ENCODE data around the gene TMEM106C. TPM values are rescaled to one million over a fixed set of nuclear protein-coding genes. Genes with fewer than 3 reads are reported as not detected.

The TMEM106C gene
- polyA plus RNA-seq, 1 donor from 2014 or later = 290 TPM

DNA sequence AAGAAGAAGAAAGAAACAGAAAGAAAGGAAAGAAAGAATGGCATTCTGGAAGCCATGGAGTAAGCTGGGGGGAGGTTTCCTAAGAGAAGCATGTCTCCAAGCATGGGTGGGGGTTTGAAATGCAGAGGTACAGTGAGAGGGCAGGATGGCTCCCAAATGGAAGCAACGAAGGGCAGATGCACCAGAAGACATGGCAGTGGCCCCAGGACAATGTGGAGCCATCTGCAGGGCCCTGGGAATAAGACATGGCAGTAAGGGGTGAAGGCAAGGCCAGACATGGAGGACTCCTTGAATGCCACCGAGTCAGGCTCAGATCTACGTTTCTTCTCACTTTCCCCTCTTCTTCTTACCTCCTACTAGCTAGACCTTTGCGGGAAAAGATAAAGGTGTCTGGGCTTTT, 45.6 kb downstream of the TMEM106C start:
- Histone ChIP-seq H3K4me3 (ENCODE audit: low read length) (no peak overlapping the region), H3K27ac (ENCODE audit: low read length) (no peak overlapping the region), H3K36me3 (ENCODE audit: insufficient read depth, low read length) (no peaks in the 10 kb centered on the region), H3K9me2 (ENCODE audit: insufficient read depth, low read length) (no peaks in the 10 kb centered on the region), H3F3A (ENCODE audit: insufficient read depth, low read length, poor library complexity, severe bottlenecking) (no peaks in the 10 kb centered on the region), H3K4me2 (ENCODE audit: low read length) (no peak overlapping the region), H3K9ac (ENCODE audit: low read length) (no peak overlapping the region), H3K27me3 (ENCODE audit: insufficient read depth, low read depth, low read length) (peaks cover 18% of the 10 kb centered on the region), H4K20me1 (ENCODE audit: insufficient read depth) (no peaks in the 10 kb centered on the region), H2AFZ (ENCODE audit: low read depth, low read length) (no peak overlapping the region), H3K9me3 (ENCODE audit: low read length) (no peaks in the 10 kb centered on the region), H3K79me2 (replicated peaks; ENCODE audit: insufficient read depth, low read length) (no peaks in the 10 kb centered on the region)
- no peak for TF ChIP-seq SMC3 (conservative IDR thresholded peaks at IDR 0.05; ENCODE audit: poor library complexity)
- no peak for TF ChIP-seq EP300 (conservative IDR thresholded peaks at IDR 0.05; ENCODE audit: poor library complexity, severe bottlenecking)
- TF ChIP-seq, protein P1, sequence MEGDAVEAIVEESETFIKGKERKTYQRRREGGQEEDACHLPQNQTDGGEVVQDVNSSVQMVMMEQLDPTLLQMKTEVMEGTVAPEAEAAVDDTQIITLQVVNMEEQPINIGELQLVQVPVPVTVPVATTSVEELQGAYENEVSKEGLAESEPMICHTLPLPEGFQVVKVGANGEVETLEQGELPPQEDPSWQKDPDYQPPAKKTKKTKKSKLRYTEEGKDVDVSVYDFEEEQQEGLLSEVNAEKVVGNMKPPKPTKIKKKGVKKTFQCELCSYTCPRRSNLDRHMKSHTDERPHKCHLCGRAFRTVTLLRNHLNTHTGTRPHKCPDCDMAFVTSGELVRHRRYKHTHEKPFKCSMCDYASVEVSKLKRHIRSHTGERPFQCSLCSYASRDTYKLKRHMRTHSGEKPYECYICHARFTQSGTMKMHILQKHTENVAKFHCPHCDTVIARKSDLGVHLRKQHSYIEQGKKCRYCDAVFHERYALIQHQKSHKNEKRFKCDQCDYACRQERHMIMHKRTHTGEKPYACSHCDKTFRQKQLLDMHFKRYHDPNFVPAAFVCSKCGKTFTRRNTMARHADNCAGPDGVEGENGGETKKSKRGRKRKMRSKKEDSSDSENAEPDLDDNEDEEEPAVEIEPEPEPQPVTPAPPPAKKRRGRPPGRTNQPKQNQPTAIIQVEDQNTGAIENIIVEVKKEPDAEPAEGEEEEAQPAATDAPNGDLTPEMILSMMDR (IDR thresholded peaks at IDR 0.05; ENCODE audit: poor library complexity, severe bottlenecking) = no peak
- no peak for TF ChIP-seq MXI1 (conservative IDR thresholded peaks at IDR 0.05; ENCODE audit: poor library complexity, severe bottlenecking)
- TF ChIP-seq, protein P2, sequence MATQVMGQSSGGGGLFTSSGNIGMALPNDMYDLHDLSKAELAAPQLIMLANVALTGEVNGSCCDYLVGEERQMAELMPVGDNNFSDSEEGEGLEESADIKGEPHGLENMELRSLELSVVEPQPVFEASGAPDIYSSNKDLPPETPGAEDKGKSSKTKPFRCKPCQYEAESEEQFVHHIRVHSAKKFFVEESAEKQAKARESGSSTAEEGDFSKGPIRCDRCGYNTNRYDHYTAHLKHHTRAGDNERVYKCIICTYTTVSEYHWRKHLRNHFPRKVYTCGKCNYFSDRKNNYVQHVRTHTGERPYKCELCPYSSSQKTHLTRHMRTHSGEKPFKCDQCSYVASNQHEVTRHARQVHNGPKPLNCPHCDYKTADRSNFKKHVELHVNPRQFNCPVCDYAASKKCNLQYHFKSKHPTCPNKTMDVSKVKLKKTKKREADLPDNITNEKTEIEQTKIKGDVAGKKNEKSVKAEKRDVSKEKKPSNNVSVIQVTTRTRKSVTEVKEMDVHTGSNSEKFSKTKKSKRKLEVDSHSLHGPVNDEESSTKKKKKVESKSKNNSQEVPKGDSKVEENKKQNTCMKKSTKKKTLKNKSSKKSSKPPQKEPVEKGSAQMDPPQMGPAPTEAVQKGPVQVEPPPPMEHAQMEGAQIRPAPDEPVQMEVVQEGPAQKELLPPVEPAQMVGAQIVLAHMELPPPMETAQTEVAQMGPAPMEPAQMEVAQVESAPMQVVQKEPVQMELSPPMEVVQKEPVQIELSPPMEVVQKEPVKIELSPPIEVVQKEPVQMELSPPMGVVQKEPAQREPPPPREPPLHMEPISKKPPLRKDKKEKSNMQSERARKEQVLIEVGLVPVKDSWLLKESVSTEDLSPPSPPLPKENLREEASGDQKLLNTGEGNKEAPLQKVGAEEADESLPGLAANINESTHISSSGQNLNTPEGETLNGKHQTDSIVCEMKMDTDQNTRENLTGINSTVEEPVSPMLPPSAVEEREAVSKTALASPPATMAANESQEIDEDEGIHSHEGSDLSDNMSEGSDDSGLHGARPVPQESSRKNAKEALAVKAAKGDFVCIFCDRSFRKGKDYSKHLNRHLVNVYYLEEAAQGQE (IDR thresholded peaks at IDR 0.05; ENCODE audit: borderline replicate concordance) = no peak
- no peak for TF ChIP-seq EZH2 (IDR thresholded peaks at IDR 0.05; ENCODE audit: borderline replicate concordance, insufficient read depth, low read length, poor library complexity, severe bottlenecking)
- TF ChIP-seq TAF1 (IDR thresholded peaks at IDR 0.05; ENCODE audit: low read depth) = no peak
- no peak for TF ChIP-seq POLR2AphosphoS5 (IDR thresholded peaks at IDR 0.05)
- TF ChIP-seq RAD21 (conservative IDR thresholded peaks at IDR 0.05) = no peak

DNA sequence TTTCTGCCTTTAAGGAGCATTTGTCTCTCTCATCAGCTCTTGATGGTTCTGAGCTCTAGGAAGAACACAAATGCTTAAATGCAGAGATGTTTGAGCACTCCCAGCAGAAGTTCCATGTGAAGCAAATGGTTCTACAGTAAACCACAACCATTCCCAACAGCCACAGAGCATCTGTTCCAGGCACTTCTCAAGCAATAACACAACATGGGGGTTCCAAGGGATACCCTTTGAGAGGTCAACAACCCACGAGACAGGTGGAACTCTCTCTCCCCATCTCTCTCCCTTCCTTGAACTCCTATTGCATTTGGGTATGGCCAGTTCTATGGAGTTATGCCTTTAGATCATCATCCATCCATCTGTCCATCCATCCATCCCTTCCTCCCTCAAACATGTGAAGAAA, 46.1 kb downstream of the TMEM106C start:
- no peak overlapping the region for H3K9ac ChIP-seq (ENCODE audit: low read length)
- no peaks in the 10 kb centered on the region for H4K20me1 ChIP-seq (ENCODE audit: insufficient read depth)
- no peak overlapping the region for H3K27ac ChIP-seq (ENCODE audit: low read length)
- no peak overlapping the region for H3K4me2 ChIP-seq (ENCODE audit: low read length)
- TF ChIP-seq, protein P1 (IDR thresholded peaks at IDR 0.05; ENCODE audit: poor library complexity, severe bottlenecking) = no peak
- no peak for TF ChIP-seq TAF1 (IDR thresholded peaks at IDR 0.05; ENCODE audit: low read depth)
- TF ChIP-seq POLR2AphosphoS5 (IDR thresholded peaks at IDR 0.05) = no peak
- TF ChIP-seq SMC3 (conservative IDR thresholded peaks at IDR 0.05; ENCODE audit: poor library complexity) = no peak
- no peak for TF ChIP-seq EZH2 (IDR thresholded peaks at IDR 0.05; ENCODE audit: borderline replicate concordance, insufficient read depth, low read length, poor library complexity, severe bottlenecking)
- TF ChIP-seq MXI1 (conservative IDR thresholded peaks at IDR 0.05; ENCODE audit: poor library complexity, severe bottlenecking) = no peak
- TF ChIP-seq, protein P2 (IDR thresholded peaks at IDR 0.05; ENCODE audit: borderline replicate concordance) = no peak
- no peak for TF ChIP-seq RAD21 (conservative IDR thresholded peaks at IDR 0.05)
- TF ChIP-seq EP300 (conservative IDR thresholded peaks at IDR 0.05; ENCODE audit: poor library complexity, severe bottlenecking) = no peak
- no peaks in the 10 kb centered on the region for H3K9me2 ChIP-seq (ENCODE audit: insufficient read depth, low read length)
- H3K9me3 ChIP-seq (ENCODE audit: low read length) = no peaks in the 10 kb centered on the region
- H3K4me3 ChIP-seq (ENCODE audit: low read length) = no peak overlapping the region
- H2AFZ ChIP-seq (ENCODE audit: low read depth, low read length) = no peak overlapping the region
- no peaks in the 10 kb centered on the region for H3K36me3 ChIP-seq (ENCODE audit: insufficient read depth, low read length)
- H3K79me2 ChIP-seq (replicated peaks; ENCODE audit: insufficient read depth, low read length) = no peaks in the 10 kb centered on the region
- H3F3A ChIP-seq (ENCODE audit: insufficient read depth, low read length, poor library complexity, severe bottlenecking) = no peaks in the 10 kb centered on the region
- H3K27me3 ChIP-seq (ENCODE audit: insufficient read depth, low read depth, low read length) = peaks cover 13% of the 10 kb centered on the region
